PC-3 (cell line): ENCODE data around the gene TAF3.

Experiments used
- EZH2 ChIP-seq: fragments of 300-600 bp; sonication (generic); IDR thresholded peaks from one replicate; pipeline ENCODE4 v1.6.1; 2017; ENCODE audit warnings: antibody characterized with exemption, mild to moderate bottlenecking, low read length; ENCODE audit not compliant: unreplicated experiment
- EZH2phosphoT487 ChIP-seq: fragments of 300-600 bp; sonication (generic); IDR thresholded peaks from 2 replicates; pipeline ENCODE4 v1.6.1; 2018; ENCODE audit warnings: mild to moderate bottlenecking, antibody characterized with exemption, low read length, borderline replicate concordance
- TF ChIP-seq, protein P1 (sequence below): fragments of 300-600 bp; sonication (generic); conservative IDR thresholded peaks from 2 replicates; pipeline ENCODE4 v1.5.1; 2017; ENCODE audit warnings: antibody characterized with exemption, low read depth, mild to moderate bottlenecking, low read length

DNA sequence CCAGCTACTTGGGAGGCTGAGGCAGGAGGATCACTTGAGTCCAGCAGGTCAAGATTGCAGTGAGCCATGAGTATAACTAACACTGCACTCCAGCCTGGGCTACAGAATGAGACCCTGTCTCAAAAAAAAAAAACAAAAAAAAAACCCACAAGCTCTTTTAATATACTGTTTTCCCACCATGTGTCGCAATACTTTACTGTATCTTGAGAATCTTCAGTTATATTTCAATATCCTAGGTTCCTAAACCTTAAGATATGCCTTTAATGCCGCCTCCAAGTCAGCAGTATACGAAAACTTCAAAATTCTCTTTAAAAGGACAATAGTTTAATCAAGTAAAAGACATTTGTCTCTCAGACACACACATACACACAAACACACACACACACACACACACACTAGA is 62.8 kb downstream of the TAF3 start:
- TF ChIP-seq, protein P1, sequence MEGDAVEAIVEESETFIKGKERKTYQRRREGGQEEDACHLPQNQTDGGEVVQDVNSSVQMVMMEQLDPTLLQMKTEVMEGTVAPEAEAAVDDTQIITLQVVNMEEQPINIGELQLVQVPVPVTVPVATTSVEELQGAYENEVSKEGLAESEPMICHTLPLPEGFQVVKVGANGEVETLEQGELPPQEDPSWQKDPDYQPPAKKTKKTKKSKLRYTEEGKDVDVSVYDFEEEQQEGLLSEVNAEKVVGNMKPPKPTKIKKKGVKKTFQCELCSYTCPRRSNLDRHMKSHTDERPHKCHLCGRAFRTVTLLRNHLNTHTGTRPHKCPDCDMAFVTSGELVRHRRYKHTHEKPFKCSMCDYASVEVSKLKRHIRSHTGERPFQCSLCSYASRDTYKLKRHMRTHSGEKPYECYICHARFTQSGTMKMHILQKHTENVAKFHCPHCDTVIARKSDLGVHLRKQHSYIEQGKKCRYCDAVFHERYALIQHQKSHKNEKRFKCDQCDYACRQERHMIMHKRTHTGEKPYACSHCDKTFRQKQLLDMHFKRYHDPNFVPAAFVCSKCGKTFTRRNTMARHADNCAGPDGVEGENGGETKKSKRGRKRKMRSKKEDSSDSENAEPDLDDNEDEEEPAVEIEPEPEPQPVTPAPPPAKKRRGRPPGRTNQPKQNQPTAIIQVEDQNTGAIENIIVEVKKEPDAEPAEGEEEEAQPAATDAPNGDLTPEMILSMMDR, result no peak
- no peak for TF ChIP-seq EZH2
- no peak for TF ChIP-seq EZH2phosphoT487
